SJSA1 (cell line): ENCODE measurements around the gene MZT2B. TPM values are rescaled to one million over a fixed set of nuclear protein-coding genes. Genes with fewer than 3 reads are reported as not detected.
A peak's percentile ranks its signal among the peaks of the same experiment; 100 is the strongest.
"Not testable (repeated sequence)": the region's sequence is repeated elsewhere in the genome, so short reads cannot be mapped to it uniquely, and the experiment has no call there.

Experiments
- DNase-seq, 2 experiments: peaks; one replicate each; pipeline ENCODE4 v3.0.0-alpha.2; 2015 to 2020; ENCODE audit warnings: low spot score in 2 of 2, low read depth in 1 of 2
- H3K27ac ChIP-seq: fragments of 250-450 bp; sonication (Bioruptor Pico); 2 replicates; pipeline ENCODE4 v1.5.1; 2020; ENCODE audit warnings: mild to moderate bottlenecking, moderate library complexity
- H3K27me3 ChIP-seq: fragments of 250-450 bp; sonication (Bioruptor Pico); replicated peaks from 2 replicates; pipeline ENCODE4 v1.5.1; 2020; ENCODE audit warnings: mild to moderate bottlenecking, moderate library complexity
- H3K36me3 ChIP-seq: fragments of 250-450 bp; sonication (Bioruptor Pico); 2 replicates; pipeline ENCODE4 v1.5.1; 2020; ENCODE audit warnings: mild to moderate bottlenecking
- H3K4me1 ChIP-seq: fragments of 250-450 bp; sonication (Bioruptor Pico); replicated peaks from 2 replicates; pipeline ENCODE4 v1.6.1; 2021; ENCODE audit warnings: mild to moderate bottlenecking
- H3K4me3 ChIP-seq: fragments of 250-450 bp; sonication (Bioruptor Pico); 2 replicates; pipeline ENCODE4 v1.5.1; 2020; ENCODE audit warnings: mild to moderate bottlenecking
- H3K9me3 ChIP-seq: fragments of 250-450 bp; sonication (Bioruptor Pico); replicated peaks from 2 replicates; pipeline ENCODE4 v1.5.1; 2020; ENCODE audit warnings: mild to moderate bottlenecking
- total RNA-seq: library from RNA; depleted of rRNA; stranded (reverse); fragments of >200 nt; shearing (Covaris generic); gene quantifications from 2 replicates; pipeline ENCODE4 v1.2.3, GENCODE V29; 2014

MZT2B gene
- total RNA-seq, 1 experiment from 2014 or later: 169 TPM

GRCh38 chr2:130180404-130181324, 1.4 kb upstream of the MZT2B start:
- peaks cover 25% of the 10 kb centered on the region for H3K36me3 ChIP-seq
- H3K27me3 ChIP-seq, H3K9me3 ChIP-seq, H3K4me1 ChIP-seq: not testable (repeated sequence)
- peak overlapping the region; percentile 63 for H3K4me3 ChIP-seq
- peak overlapping the region; percentile 83 for H3K27ac ChIP-seq
- DNase-seq: peak in 1 of 2 experiments; percentile 37

GRCh38 chr2:130181325-130181879, 660 bp upstream of the MZT2B start, which contains the start of gene SMPD4:
Gene SMPD4 (minus strand): TSS chr2:130181602. CDS start chr2:130176592, 5,010 bp downstream.
- peak within 1 kb of the TSS; percentile 63 for H3K4me3 ChIP-seq
- peaks cover 25% of the 10 kb centered on the region for H3K36me3 ChIP-seq
- no peaks in the 10 kb centered on the region for H3K27me3 ChIP-seq
- peaks cover 8% of the 10 kb centered on the region for H3K4me1 ChIP-seq
- peak; percentile 94 to 98 for DNase-seq
- H3K27ac ChIP-seq: peak within 1 kb of the TSS; percentile 83
- no peaks in the 10 kb centered on the region for H3K9me3 ChIP-seq

GRCh38 chr2:130182826-130183511, 907 bp downstream of the MZT2B start:
- H3K27ac ChIP-seq: peak overlapping the region; percentile 83; the same call in 1 of the 2 replicates

GRCh38 chr2:130183512-130184373, 1.7 kb downstream of the MZT2B start:
- H3K9me3 ChIP-seq: no peaks in the 10 kb centered on the region
- H3K4me3 ChIP-seq: no peak overlapping the region
- no peak for DNase-seq
- H3K4me1 ChIP-seq: peaks cover 8% of the 10 kb centered on the region
- peaks cover 25% of the 10 kb centered on the region for H3K36me3 ChIP-seq
- no peak overlapping the region for H3K27ac ChIP-seq
- H3K27me3 ChIP-seq: no peaks in the 10 kb centered on the region

More at GRCh38 chr2:130182826-130183511, 907 bp downstream of the MZT2B start:
- H3K4me3 ChIP-seq: peak overlapping the region; percentile 63
- peaks cover 25% of the 10 kb centered on the region for H3K36me3 ChIP-seq
- not testable (repeated sequence) for H3K27me3 ChIP-seq, H3K9me3 ChIP-seq, H3K4me1 ChIP-seq
- peak in 1 of 2 experiments; percentile 5 for DNase-seq

- DNase-seq: no peak
- H3K4me3 ChIP-seq: no peak overlapping the region
- H3K4me1 ChIP-seq: peaks cover 4% of the 10 kb centered on the region; the same call in 1 of the 2 replicates
- H3K27me3 ChIP-seq: no peaks in the 10 kb centered on the region
- peaks cover 19% of the 10 kb centered on the region for H3K36me3 ChIP-seq
- H3K27ac ChIP-seq: no peak overlapping the region
- H3K9me3 ChIP-seq: no peaks in the 10 kb centered on the region
Observed at GRCh38 chr2:130185436-130185835, 3.4 kb downstream of the MZT2B start.

- Histone ChIP-seq H3K9me3 (no peaks in the 10 kb centered on the region), H3K4me3 (no peak overlapping the region), H3K27me3 (no peaks in the 10 kb centered on the region), H3K36me3 (peaks cover 19% of the 10 kb centered on the region), H3K4me1 (peaks cover 4% of the 10 kb centered on the region; the same call in 1 of the 2 replicates), H3K27ac (no peak overlapping the region)
- no peak for DNase-seq
Observed at GRCh38 chr2:130185896-130186295, 3.8 kb downstream of the MZT2B start.

- H3K4me3 ChIP-seq: no peak overlapping the region
- DNase-seq: no peak
- H3K36me3 ChIP-seq: peaks cover 15% of the 10 kb centered on the region
- H3K27me3 ChIP-seq: no peaks in the 10 kb centered on the region
- H3K27ac ChIP-seq: no peak overlapping the region
- H3K9me3 ChIP-seq: no peaks in the 10 kb centered on the region
- peaks cover 4% of the 10 kb centered on the region; the same call in 1 of the 2 replicates for H3K4me1 ChIP-seq
Observed at GRCh38 chr2:130186391-130186790, 4.3 kb downstream of the MZT2B start.

GRCh38 chr2:130187268-130187667, 5.2 kb downstream of the MZT2B start:
- H3K4me3 ChIP-seq: no peak overlapping the region
- H3K4me1 ChIP-seq: peaks cover 4% of the 10 kb centered on the region; the same call in 1 of the 2 replicates
- H3K36me3 ChIP-seq: peaks cover 14% of the 10 kb centered on the region
- no peak for DNase-seq
- no peaks in the 10 kb centered on the region for H3K9me3 ChIP-seq
- H3K27ac ChIP-seq: no peak overlapping the region
- no peaks in the 10 kb centered on the region for H3K27me3 ChIP-seq

- DNase-seq, H3K27me3 ChIP-seq, H3K4me1 ChIP-seq, H3K27ac ChIP-seq, H3K4me3 ChIP-seq, H3K36me3 ChIP-seq, H3K9me3 ChIP-seq: not testable (repeated sequence)
Observed at GRCh38 chr2:130187859-130188792, 6.1 kb downstream of the MZT2B start.

GRCh38 chr2:130188958-130189357, 6.9 kb downstream of the MZT2B start:
- not testable (repeated sequence) for H3K27ac ChIP-seq, DNase-seq, H3K36me3 ChIP-seq

GRCh38 chr2:130190237-130190636, 8.2 kb downstream of the MZT2B start:
- H3K27me3 ChIP-seq: no peaks in the 10 kb centered on the region
- H3K9me3 ChIP-seq: no peaks in the 10 kb centered on the region
- H3K27ac ChIP-seq: no peak overlapping the region
- no peaks in the 10 kb centered on the region for H3K36me3 ChIP-seq
- DNase-seq: no peak
- H3K4me1 ChIP-seq: no peaks in the 10 kb centered on the region
- no peak overlapping the region for H3K4me3 ChIP-seq

More at GRCh38 chr2:130188958-130189357, 6.9 kb downstream of the MZT2B start:
- H3K9me3 ChIP-seq, H3K4me1 ChIP-seq, H3K4me3 ChIP-seq, H3K27me3 ChIP-seq: not testable (repeated sequence)

- DNase-seq, H3K9me3 ChIP-seq, H3K27ac ChIP-seq, H3K27me3 ChIP-seq, H3K4me1 ChIP-seq, H3K36me3 ChIP-seq, H3K4me3 ChIP-seq: not testable (repeated sequence)
Observed at GRCh38 chr2:130191319-130191718, 9.3 kb downstream of the MZT2B start.
